Fibroblast of skin of left quadriceps (primary cell): Measurements from ENCODE around the gene SHISAL1.

ENCODE experiments used
- DNase-seq, 2 experiments: peaks; one replicate each; pipeline ENCODE4 v3.0.0-alpha.2; 2013; ENCODE audit warnings: low read depth in 2 of 2

SHISAL1 gene

GRCh38 chr22:44278243-44279068 is 34.3 kb downstream of the SHISAL1 start:
- no peak for DNase-seq

DNA sequence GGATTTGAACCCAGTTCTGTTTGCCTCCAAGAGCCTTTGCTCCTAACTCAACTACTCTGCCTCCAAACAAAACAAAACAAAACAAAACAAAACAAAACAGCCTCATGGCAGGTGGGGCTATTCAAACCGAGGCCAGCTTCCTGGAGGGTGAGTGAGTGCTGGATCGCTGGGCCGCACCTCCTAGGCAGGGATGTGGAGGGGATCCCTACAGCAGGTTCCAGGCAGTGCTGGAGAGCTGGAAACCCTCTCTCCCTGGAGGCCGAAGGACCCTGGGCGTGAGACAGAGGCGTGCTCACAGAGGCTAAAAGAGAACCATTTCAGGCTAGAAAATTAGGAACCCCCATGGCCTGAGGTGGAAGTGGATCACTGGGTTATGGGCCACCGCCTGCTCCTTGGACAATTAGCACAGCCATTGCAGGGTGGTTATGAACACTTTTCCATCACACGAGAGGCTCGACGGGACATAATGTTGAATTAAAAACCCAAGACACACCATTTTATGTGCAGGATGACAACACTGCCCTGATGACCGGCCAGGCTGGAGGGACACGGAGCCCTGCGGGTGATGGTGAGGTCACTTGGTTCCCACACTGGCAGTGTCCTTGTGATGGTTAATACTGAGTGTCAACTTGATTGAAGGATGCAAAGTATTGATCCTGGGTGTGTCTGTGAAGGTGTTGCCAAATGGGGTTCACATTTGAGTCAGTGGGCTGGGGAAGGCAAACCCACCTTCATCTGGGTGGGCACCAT is 35.2 kb downstream of the SHISAL1 start:
- DNase-seq: no peak

DNA sequence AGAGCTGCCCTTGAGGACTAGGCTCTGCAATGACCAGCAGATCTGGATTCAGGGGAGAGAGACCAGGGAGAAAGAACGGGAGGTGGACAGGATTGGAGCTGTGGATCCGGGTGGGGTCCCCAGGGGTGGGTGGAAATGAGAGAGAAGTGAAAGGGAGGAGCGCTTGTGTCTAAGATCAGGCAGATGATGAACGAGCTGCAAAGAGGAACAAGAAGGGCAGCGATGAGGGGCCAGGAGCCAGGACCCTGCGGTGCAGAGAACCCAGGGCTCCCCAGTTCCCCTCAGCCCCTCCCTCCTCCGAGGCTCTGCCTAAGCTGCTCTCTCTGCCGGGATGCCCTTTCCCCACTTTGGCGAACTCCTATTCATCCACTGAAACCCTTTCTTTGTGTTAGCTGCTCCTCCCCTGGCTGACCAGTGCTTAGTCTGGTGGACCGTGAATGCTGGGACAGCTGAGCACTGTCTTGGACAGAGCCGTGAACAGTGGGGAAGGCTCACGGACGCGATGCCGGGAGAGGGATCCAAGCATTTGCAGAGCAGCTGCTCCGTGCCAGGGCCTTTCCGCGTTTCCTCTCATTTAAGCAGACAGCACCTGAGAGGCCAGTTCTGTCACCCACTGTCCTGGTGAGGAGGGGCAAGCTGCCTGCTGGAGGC is 35.9 kb downstream of the SHISAL1 start:
- no peak for DNase-seq

DNA sequence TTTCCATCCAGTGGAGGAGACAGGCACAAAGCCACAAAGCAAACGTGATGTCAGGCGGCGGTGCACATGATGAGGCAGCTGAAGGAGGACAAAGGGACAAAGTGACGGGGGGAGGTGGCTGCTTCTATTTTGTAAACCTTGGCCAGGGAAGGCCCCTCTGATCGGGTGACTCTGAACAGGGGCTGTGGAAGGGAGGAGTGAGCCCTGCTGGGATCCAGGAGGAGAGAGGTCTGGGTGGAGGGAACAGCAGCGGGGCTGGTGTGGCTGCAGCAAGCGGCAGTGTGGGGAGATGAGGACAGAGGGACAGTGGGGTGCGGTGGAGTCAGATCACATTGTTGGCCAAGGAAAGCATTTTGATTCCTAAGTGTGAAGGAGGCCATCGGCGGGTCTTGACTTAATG is 36.7 kb downstream of the SHISAL1 start:
- no peak for DNase-seq

DNA sequence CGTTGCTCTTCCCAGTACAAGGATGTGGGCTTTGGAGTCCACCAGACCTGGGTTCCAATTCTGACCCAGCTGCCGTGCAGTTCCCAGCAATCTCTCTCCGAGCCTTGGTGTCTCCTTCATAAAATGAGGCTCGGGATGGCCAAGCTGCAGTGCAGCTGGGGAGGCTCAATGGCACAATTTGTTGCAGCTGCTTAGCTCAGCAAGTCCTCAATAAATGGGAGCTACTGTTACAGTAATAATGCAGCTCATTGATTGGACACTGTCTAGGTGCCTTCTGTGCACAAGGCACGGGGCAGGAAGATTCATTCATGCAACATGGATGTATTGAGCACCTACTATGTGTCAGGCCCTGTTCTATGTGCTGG is 37.1 kb downstream of the SHISAL1 start:
- no peak for DNase-seq

DNA sequence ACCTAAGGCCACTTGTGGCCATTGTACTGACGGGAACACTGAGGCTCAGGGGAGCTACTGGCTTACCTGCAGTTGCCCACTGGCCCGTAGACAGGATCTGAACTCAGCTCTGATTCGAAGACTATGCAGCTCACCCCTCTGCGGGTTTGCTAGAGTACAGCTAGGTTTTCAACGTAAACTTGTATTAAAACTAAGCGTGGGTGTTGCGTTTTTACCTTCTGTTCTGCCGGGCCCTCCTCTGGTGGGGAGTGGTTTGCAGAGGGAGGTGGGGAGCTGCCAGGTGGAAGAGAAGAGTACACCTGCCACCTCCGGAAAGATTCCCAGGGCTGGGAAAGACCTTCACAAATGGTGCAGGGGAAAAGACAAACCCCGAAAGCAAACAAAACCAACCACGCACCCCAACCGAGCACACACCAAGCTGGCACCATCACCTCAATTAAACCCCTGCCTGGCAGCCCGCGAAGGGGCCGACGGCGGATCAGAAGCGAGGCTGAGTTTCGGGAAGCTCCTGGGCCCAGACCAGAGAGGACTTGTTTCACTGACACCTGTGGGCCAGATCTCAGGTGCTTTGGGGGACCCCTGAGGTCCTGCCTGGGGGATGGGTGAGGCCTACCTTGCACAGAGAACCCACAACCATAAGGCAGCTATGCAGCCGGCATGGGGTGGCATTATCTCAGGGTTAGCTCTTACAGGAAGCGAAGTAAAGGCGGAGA is 37.7 kb downstream of the SHISAL1 start:
- DNase-seq: no peak

DNA sequence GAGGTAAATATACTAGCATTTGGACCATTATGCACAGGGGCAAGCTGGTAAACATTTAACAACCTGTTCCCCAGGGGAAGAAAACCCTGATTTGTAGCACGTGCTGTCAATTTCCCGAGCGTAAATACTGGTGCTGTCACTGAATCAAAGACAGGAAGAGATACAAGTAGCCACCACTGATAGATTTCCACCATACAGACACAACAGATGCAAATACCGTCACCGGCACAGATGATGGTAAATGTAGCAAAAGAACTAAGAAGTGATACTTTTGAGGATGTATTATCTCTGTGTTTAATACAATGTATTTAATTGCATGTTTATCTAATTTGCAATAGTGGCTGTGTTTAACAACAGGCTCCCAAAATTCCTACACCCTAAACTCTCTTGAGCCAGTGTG is 39.6 kb downstream of the SHISAL1 start:
- no peak for DNase-seq

GRCh38 chr22:44272401-44272771 is 40.4 kb downstream of the SHISAL1 start:
- DNase-seq: no peak

- DNase-seq: no peak
Measured at GRCh38 chr22:44271732-44272400, 40.9 kb downstream of the SHISAL1 start.

DNA sequence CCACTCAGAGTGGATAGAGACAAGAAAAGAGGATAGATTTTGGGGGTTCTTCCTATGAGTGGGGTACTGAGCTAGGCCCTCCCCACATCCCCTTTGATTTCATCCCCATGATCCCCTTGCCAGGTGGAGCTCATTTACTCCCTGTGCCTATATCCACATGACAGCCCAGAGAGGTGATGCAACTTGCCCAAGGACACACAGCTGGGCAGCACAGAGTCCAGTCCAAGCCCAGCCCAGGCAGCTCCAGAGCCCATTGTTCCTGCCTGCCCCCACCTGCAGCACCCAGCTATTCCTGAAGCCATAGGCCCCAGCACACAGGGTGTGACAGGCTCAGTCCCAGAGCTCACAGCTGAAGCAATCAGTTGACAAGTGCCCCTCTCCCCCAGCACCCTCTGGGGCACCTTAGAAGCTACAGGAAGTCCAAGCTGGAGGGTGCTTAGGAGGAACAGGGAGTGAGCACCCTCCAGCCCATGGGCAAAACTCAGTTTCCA is 41.7 kb downstream of the SHISAL1 start:
- no peak for DNase-seq

GRCh38 chr22:44270556-44270880 is 42.2 kb downstream of the SHISAL1 start:
- DNase-seq: no peak

DNA sequence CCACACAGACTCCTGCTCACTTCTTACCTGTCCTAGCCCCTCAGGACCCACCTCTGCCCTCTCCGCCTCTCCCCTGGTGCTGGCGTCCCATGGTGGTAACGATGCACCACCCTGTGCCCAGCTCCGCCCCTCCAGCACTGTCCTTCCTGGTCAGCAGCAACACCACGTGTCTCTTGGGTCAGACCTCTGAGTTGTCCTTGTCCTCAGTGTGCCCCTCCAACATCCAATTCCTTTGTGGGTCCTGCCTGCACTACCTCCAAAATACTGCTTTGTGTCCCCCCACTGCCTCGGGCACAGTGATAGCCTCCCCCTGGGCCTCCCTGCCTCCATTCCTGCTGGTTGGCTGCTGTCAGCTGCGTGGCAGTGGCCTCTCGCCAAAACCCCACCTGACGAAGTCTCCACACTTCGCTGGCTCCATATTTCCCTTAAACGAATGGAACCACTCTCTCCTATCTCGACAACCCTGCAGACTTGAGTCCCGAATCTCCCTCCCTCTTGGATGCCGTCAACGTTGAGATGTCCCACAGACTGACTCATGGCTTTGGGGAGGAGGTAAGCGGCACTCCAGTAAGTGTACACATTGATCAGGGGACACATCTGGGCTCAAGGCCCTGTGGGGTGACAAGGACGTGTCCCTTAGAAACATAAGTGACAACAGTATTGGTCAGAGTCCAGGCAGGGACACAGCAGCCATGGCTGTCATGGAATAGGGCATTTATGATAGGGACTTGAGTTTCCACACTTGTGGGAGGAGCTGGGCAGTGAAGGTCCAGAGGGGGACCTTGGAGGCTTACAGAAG is 42.8 kb downstream of the SHISAL1 start:
- no peak for DNase-seq

GRCh38 chr22:44269117-44269498 is 43.6 kb downstream of the SHISAL1 start:
- DNase-seq: no peak

GRCh38 chr22:44268431-44269116 is 44.2 kb downstream of the SHISAL1 start:
- no peak for DNase-seq

GRCh38 chr22:44267856-44268255 is 44.9 kb downstream of the SHISAL1 start:
- no peak for DNase-seq

DNA sequence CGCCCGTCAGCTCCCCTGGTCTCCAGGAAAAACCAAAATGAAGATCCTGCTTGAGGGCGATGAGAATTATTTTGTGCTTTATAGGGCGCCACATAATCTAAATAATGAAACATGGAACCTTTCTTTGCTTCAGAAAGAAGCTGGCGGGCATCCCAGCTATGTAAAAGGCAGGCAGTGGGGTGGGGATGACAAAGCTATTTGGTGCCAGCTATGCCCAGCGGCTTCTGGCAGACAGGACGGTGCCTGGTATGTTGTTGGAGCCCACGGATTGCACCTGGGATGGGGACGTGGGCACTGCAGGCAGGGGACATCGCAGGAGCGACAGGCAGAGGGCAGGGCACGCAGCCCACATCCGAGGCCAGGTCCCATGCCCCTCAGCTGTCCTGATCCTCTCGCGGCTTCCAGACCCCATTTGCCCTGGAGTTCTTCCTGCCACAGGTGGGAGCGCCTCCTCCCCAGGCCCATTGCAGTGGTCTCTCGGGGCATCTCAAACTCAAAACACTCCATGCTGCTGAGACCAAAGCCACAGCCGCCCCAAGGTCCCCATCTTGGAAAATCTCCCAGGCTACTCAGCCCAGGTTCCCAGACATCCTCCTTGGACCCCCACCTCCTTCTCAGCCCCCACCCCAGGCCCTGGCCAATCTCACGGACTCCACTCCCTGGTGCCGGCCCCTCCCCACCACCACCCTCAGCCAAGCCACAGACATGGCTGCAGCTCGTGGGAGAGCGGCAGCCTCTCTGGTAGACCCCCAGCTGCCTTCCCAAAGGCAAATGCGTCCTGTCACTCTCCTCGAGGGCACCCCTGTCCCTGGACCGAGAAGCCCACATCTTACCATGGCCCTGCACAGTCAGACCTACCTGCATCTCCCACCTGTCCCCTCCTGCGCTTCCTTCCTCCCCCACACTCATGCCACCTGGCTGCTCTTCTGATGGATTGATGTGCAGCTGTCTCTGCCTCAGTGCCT is 45.7 kb downstream of the SHISAL1 start:
- no peak for DNase-seq

GRCh38 chr22:44263547-44263946 is 49.2 kb downstream of the SHISAL1 start:
- DNase-seq: no peak

DNA sequence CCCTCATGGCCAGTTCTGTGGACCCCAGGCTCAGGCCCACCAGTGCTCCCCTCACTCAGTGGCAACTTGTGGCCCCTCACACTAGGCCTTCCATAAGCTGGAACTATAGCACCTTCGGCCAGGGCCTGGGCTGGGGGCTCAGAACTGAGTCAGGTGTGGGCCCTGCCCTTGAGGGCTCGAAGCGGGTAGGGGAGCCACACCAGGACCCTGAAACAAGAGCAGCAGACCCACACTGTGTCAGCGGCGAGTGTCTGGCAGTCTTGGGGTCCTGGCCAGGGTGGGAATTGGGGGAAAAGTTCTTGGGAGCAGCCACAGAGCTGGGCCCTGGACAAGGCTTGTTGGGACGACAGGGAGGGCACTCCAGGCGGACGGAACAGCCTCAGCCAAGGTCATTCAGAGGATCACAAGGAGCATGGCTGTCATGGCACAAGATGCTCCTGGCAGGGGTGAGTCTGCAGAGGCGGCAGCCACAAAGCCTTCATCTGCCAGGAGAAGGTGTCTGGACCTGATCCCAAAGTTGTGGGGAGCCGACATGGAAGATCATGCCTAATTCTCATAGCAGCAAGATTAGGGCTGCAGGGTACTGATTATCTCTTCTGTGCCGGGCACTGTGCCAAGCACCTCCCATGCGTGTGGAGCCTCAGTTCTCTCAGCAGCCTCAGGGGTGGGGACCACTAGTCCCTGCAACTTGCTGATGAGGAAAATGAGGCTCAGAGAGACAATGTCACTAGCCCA is 50.7 kb downstream of the SHISAL1 start:
- no peak for DNase-seq
